GM10266 (cell line): ENCODE measurements around the gene BLVRB.

Experiments
- DNase-seq: peaks from one replicate; pipeline ENCODE4 v3.0.0; 2012; ENCODE audit errors: extremely low spot score
- TF ChIP-seq, protein P1 (sequence below): IDR thresholded peaks from 2 replicates; pipeline ENCODE4 v1.5.1; 2012; ENCODE audit warnings: mild to moderate bottlenecking, low read depth; ENCODE audit not compliant: control insufficient read depth, insufficient read depth; ENCODE audit errors: missing control alignments

BLVRB gene

DNA sequence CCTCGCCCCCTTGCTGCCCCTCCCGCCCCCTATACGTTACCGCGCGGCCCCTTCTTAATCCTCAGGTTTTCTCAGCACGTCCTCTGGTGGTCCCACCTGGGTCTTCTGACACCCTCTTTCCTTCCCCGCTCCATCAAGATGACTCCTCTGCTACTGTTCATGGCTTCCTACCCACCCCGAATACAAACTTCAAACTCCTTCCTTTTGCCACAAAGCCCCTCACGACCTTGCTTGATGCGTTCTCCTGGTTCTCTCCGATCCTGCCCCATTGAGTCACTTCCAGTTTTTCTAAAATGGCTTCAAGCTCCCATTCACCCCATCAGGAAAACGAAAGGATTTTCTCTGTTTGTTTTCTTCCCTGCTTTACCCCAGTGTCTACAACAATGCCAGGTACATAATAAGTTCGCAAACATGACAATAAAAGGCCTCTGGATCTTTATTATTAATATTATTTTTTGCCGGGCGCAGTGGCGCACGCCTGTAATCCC is 20.7 kb downstream of the BLVRB start:
- TF ChIP-seq, protein P1, sequence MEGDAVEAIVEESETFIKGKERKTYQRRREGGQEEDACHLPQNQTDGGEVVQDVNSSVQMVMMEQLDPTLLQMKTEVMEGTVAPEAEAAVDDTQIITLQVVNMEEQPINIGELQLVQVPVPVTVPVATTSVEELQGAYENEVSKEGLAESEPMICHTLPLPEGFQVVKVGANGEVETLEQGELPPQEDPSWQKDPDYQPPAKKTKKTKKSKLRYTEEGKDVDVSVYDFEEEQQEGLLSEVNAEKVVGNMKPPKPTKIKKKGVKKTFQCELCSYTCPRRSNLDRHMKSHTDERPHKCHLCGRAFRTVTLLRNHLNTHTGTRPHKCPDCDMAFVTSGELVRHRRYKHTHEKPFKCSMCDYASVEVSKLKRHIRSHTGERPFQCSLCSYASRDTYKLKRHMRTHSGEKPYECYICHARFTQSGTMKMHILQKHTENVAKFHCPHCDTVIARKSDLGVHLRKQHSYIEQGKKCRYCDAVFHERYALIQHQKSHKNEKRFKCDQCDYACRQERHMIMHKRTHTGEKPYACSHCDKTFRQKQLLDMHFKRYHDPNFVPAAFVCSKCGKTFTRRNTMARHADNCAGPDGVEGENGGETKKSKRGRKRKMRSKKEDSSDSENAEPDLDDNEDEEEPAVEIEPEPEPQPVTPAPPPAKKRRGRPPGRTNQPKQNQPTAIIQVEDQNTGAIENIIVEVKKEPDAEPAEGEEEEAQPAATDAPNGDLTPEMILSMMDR, result peak; percentile 63
- no peak for DNase-seq

DNA sequence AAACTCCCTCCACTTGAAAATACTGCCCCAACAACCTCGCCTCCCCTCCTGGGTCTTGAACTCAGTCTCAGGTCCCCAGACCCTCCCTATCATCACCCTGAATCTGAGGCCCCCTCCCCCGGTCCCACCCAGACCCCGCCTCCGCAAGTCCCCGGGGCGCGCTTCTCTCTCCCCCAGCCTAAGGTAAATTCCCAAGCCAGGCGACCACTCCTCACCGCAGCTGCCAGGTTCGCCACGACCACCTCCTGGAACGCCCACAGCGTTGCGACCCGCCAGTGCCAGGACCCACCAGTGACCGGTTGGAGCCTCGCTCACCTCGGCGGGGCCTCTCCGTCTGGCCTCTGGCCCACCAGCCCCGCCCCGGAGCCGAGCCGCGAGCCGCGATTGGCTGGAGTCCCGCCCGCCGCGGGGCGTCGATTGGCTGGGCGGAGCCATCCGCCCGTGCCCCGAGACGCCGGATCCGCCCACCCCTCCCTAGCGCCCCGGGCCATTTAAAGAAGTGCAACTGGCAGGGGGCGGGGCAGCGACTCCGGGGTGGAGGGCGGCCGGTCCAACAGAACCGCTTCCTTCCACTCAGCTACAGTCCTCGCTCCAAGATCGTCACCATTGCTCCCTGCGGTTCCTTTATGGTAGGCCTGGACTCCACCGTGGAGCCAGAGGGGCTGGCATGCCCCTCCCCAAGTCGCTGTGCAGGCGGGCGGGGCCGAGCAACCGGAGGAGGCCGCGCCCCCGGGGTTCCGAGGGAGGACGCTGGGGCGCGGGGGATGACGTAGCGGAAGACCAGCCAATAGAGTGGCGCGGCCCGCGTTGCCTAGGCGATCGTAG is 21.3 kb downstream of the BLVRB start, which contains the start of gene SERTAD3:
Gene SERTAD3, minus strand, starts transcription at position 336 of the 825 bp plus-strand sequence. CDS start 2,255 bp downstream, outside the sequence.
- TF ChIP-seq, protein P1, result no peak
- DNase-seq, result peak; percentile 98

DNA sequence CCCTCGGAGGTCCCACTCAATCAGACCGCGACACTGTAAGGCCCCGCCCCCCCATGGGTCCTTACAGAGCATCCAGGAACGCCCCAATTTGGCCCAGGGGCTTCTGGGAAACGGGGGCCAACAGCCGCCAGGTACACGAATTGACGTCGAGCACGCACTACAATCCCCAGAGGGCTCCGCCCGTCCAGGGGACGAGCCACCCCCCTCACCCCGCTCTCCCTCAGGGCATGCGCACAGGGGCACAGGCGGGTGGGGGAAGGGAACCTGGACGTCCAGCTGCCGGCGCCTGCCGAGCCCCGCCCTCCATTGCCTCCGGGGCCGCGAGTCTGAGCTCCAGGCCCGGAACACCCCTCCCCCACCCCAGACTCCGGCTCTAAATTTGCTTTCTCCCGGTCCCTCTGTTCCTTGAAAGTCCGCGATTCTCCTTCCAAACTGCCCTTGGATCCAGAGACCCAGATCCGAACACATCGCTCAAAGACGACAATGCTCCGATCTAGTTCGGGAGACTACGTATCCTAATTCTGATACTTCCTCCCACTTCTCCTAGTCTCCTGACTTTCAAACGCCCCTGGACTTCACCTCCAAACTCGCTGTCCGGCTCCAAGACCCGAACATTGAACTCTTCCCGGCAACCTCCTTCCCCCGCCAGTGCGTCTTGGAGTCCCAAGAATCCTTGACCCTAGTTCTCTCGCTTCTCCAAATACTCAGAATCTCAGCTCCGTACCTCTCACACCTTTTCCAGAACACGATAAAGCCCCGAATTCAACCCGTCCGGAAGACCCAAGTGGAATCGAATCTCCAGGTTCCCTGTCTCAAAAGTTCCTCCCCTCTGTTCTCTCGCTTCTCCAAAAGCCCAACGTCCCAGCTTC is 22.2 kb downstream of the BLVRB start:
- TF ChIP-seq, protein P1, result no peak
- peak; percentile 99 for DNase-seq

DNA sequence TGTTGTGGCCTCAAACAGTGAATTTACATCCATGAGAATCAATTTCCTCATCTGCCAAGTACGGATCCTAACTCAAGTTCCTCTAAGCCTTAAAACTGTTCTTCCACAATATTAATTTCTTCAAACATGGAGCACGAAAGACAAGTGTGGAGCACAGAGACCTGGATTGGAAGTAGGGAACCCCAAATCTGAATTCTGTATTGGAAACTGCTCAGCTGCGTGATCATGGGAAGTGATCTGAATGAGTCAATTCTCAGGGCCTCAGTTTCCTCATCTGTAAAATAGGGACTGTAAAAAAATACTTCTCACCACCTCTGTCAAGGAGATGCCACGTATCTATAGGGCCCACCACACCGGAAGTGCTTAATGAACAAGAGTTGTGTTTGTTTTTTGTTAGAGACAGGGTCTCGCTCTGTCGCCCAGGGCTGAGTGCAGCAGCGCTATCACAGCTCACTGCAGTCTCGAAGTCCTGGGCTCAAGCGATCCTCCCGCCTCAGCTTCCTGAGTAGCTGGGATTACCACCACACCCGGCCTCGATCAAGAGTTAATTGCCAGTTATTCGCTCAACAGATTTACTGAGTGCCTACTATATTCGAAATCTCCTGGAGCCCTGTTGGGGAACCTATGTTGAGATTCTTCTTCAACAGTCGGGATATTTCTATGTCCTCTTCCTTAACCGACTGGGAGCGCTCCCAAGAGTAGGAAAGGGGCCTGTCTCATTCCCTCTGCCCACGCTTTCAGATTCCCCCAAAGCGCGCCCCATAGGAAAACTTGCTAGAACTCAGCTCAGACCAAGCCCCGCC is 23.0 kb downstream of the BLVRB start:
- no peak for DNase-seq
- TF ChIP-seq, protein P1, result no peak

DNA sequence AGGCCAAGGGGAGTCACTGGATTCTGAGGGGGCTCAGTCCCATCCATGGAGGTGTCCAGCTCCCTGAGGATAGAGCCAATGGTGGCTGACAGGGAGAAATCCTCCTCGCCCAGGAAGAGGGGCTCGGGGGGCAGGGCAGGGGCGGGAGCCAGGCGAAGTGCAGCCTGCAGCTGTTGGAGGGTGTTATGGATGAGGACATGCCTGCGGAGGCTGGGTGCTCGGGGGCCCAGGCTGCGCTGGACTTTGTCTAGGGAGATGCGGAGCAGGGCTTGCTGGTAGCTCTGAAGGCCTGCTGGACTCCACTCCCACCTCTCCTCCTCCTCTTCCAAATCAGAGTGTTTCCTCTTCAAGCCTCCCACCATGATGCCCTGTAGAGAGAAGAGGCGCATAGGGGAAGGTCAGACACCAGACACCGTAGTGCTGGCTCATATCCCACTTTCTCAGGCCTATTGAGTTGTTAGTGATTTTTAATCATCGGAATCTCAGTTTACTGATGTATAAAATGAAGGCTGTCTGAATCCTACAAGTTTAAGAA is 23.8 kb downstream of the BLVRB start:
- DNase-seq, result no peak
- TF ChIP-seq, protein P1, result no peak

DNA sequence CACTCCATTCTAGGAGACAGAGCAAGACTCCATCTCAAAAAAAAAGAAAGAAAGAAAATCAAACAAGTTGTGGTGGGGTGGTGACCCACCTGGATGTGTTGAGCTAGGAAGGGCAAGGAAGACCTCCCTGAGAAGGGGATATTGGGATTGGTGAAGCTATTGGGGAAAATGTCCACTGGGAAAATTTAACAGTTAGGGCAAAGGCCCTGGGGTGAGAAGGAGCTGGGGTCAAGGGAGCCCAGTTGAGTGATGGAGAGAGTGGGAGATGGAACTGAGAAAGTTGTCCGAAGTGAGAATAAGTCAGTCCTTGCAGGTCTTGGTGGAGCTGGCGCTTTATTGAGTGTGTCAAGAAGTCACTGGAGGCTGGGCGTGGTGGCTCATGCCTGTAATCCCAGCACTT is 27.3 kb downstream of the BLVRB start:
- no peak for DNase-seq
- TF ChIP-seq, protein P1, result no peak
